ENCODE results near the gene LRBA.

Gene LRBA

GRCh38 chr4:150874338-150875226 lies 140.5 kb downstream of the LRBA start:
- no peak for DNase-seq (ENCODE audit: low spot score)

- peak; percentile 46 for DNase-seq (ENCODE audit: low spot score)
These were observed 147.9 kb downstream of the LRBA start for GRCh38 chr4:150867148-150867547.

GRCh38 chr4:150863456-150863855 lies 151.6 kb downstream of the LRBA start:
- DNase-seq (ENCODE audit: low spot score) = no peak

GRCh38 chr4:150862829-150863228 lies 152.3 kb downstream of the LRBA start:
- DNase-seq (ENCODE audit: low spot score) = no peak

- no peak for DNase-seq (ENCODE audit: low spot score)
These were observed 155.6 kb downstream of the LRBA start for GRCh38 chr4:150859453-150859852.

- DNase-seq (ENCODE audit: low spot score) = no peak
These were observed 159.0 kb downstream of the LRBA start for GRCh38 chr4:150855981-150856510.

GRCh38 chr4:150854600-150854999 lies 160.5 kb downstream of the LRBA start:
- no peak for DNase-seq (ENCODE audit: low spot score)

- no peak for DNase-seq (ENCODE audit: low spot score)
These were observed 161.2 kb downstream of the LRBA start for GRCh38 chr4:150853882-150854281.

- no peak for DNase-seq (ENCODE audit: low spot score)
These were observed 162.9 kb downstream of the LRBA start for GRCh38 chr4:150852216-150852615.

GRCh38 chr4:150849016-150849415 lies 166.1 kb downstream of the LRBA start:
- DNase-seq (ENCODE audit: low spot score) = no peak

GRCh38 chr4:150828159-150828558 lies 186.9 kb downstream of the LRBA start:
- DNase-seq (ENCODE audit: low spot score) = no peak

- no peak for DNase-seq (ENCODE audit: low spot score)
These were observed 187.9 kb downstream of the LRBA start for GRCh38 chr4:150827226-150827625.

- DNase-seq (ENCODE audit: low spot score) = no peak
These were observed 188.8 kb downstream of the LRBA start for GRCh38 chr4:150826306-150826705.

- no peak for DNase-seq (ENCODE audit: low spot score)
These were observed 192.7 kb downstream of the LRBA start for GRCh38 chr4:150822407-150822806.

- no peak for DNase-seq (ENCODE audit: low spot score)
These were observed 193.4 kb downstream of the LRBA start for GRCh38 chr4:150821641-150822040.

- no peak for DNase-seq (ENCODE audit: low spot score)
These were observed 194.7 kb downstream of the LRBA start for GRCh38 chr4:150820409-150820808.

GRCh38 chr4:150818661-150819060 lies 196.4 kb downstream of the LRBA start:
- DNase-seq (ENCODE audit: low spot score) = no peak

- no peak for DNase-seq (ENCODE audit: low spot score)
These were observed 197.1 kb downstream of the LRBA start for GRCh38 chr4:150817804-150818528.

GRCh38 chr4:150817017-150817416 lies 198.1 kb downstream of the LRBA start:
- DNase-seq (ENCODE audit: low spot score) = no peak

GRCh38 chr4:150816491-150816890 lies 198.6 kb downstream of the LRBA start:
- DNase-seq (ENCODE audit: low spot score) = no peak

GRCh38 chr4:150814873-150815272 lies 200.2 kb downstream of the LRBA start:
- no peak for DNase-seq (ENCODE audit: low spot score)

- DNase-seq (ENCODE audit: low spot score) = no peak
These were observed 209.7 kb downstream of the LRBA start for GRCh38 chr4:150805183-150806025.

Measured in HuH-7 (cell line).